CD4-positive, alpha-beta T cell (primary cell): ENCODE results near the gene PDE8A. TPM values are rescaled to one million over a fixed set of nuclear protein-coding genes. Genes with fewer than 3 reads are reported as not detected.
A peak's percentile ranks its signal among the peaks of the same experiment; 100 is the strongest.

Source experiments
- ATAC-seq: fragments of 200-7000 bp; cut with Tn5 transposase; one replicate; pipeline ENCODE4 v1.10.0; 2022; ENCODE audit warnings: mild to moderate bottlenecking; ENCODE audit not compliant: poor library complexity
- CTCF ChIA-PET: fragments of 350-600 bp; sonication (Branson Sonifier 250); formaldehyde crosslinking; loops from one replicate; lab custom pipeline; 2021; ENCODE audit warnings: antibody characterized with exemption, inconsistent platforms; lab: Charles Lee
- POLR2A ChIA-PET: fragments of 350-600 bp; sonication (Branson Sonifier 250); formaldehyde crosslinking; loops from one replicate; lab custom pipeline; 2021; ENCODE audit warnings: antibody characterized with exemption, inconsistent platforms; lab: Charles Lee
- DNase-seq, 14 experiments: peaks; one replicate each; pipeline ENCODE4 v3.0.0-alpha.2; 2013 to 2020; ENCODE audit warnings: mixed read lengths in 2 of 14
- H3K27ac ChIP-seq, 2 donors: one replicate each; pipeline versions ENCODE4 v1.5.1 to v1.7.0; 2013; ENCODE audit warnings: low read length in 2 of 2, low read depth in 1 of 2, mild to moderate bottlenecking in 1 of 2
- H3K27me3 ChIP-seq, 2 experiments: 1 replicate in 1 of 2; 2 replicates in 1 of 2; pipeline versions ENCODE4 v1.6.1 to v1.7.0; 2013; ENCODE audit warnings: low read length in 2 of 2, control low read depth in 1 of 2, mild to moderate bottlenecking in 1 of 2, moderate library complexity in 1 of 2; ENCODE audit not compliant: insufficient read depth in 2 of 2, control insufficient read depth in 1 of 2
- H3K36me3 ChIP-seq: one replicate; pipeline ENCODE4 v1.6.1; 2013; ENCODE audit warnings: low read length, control low read depth; ENCODE audit not compliant: insufficient read depth
- H3K4me1 ChIP-seq: one replicate; pipeline ENCODE4 v1.6.1; 2013; ENCODE audit warnings: low read length, control low read depth; ENCODE audit not compliant: insufficient read depth
- H3K4me3 ChIP-seq: one replicate; pipeline ENCODE4 v1.5.1; 2013; ENCODE audit warnings: mild to moderate bottlenecking, low read length, moderate library complexity
- H3K9me3 ChIP-seq, 2 experiments: 1 replicate in 1 of 2; 2 replicates in 1 of 2; pipeline versions ENCODE4 v1.6.1 to v1.7.0; 2013; ENCODE audit warnings: low read length in 2 of 2, mild to moderate bottlenecking in 2 of 2, control low read depth in 1 of 2, moderate library complexity in 1 of 2; ENCODE audit not compliant: control insufficient read depth in 1 of 2, insufficient read depth in 1 of 2
- H3K27ac Mint-ChIP-seq: one replicate; pipeline ENCODE4 v1.8.0; 2020; ENCODE audit warnings: mixed read lengths
- H3K27me3 Mint-ChIP-seq: one replicate; pipeline ENCODE4 v1.8.0; 2021; ENCODE audit warnings: mixed read lengths
- H3K36me3 Mint-ChIP-seq: one replicate; pipeline ENCODE4 v1.8.0; 2021; ENCODE audit warnings: low read depth, mixed read lengths
- H3K4me1 Mint-ChIP-seq: one replicate; pipeline ENCODE4 v1.8.0; 2021; ENCODE audit warnings: low read depth, mixed read lengths
- H3K4me3 Mint-ChIP-seq: one replicate; pipeline ENCODE4 v1.8.0; 2020; ENCODE audit warnings: mild to moderate bottlenecking, mixed read lengths
- H3K9me3 Mint-ChIP-seq: one replicate; pipeline ENCODE4 v1.8.0; 2020; ENCODE audit warnings: mixed read lengths
- intact Hi-C, 2 experiments: fragments of 100-400 bp; cut with DNase I in 1 of 2; cut with micrococcal nuclease in 1 of 2; formaldehyde crosslinking; loops; one replicate each; pipeline versions ENCODE4 v1.15.1 to v1.9.0; 2023 to 2025; cut with DNase I, micrococcal nuclease
- total RNA-seq, 174 experiments: library from RNA in 2 of 174; stranded (reverse) in 2 of 174; gene quantifications; one replicate each; pipeline ENCODE4 v1.2.3 and lab custom pipeline; 2021 to 2026
- TF ChIP-seq, protein P1 (sequence below): fragments of 200-600 bp; IDR thresholded peaks from one replicate; pipeline ENCODE4 v1.8.0; 2022; ENCODE audit warnings: antibody characterized with exemption, mild to moderate bottlenecking

PDE8A gene
- total RNA-seq, 2 experiments from 2014 or later = 29.8 to 34.3 TPM

DNA sequence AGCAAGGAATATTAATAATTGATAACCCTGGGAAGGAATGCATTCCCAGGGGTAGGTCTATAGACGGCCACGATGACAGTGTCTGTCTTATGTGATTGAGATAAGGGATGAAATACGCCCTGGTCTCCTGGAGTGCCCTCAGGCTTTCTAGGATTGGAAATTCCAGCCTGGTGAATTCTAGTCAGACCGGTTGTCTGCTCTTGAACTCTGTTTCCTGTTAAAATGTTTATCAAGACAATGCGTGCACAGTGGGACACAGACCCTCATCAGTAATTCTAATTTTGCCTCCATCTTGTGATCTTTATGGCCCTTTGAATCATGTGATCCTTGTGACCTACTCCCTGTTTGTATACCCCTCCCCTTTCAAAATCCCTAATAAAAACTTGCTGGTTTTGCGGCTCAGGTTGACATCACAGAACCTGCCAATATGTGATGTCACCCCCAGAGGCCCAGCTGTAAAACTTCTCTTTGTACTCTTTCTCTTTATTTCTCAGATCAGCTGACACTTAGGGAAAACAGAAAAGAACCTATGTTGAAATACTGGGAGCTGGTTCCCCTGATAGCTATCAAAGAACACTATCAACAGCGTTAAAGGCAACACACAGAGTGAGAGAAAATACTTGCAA is 183.3 kb downstream of the PDE8A start:
- Histone ChIP-seq H3K9me3 (peaks cover 0 to 11% of the 10 kb centered on the region in 2 experiments), H3K36me3 (no peaks in the 10 kb centered on the region), H3K4me3 (no peak overlapping the region), H3K4me1 (peaks cover 6% of the 10 kb centered on the region), H3K27ac (no peak overlapping the region), H3K27me3 (peaks cover 4 to 5% of the 10 kb centered on the region in 2 experiments)
- no peak for ATAC-seq
- Mint-ChIP-seq H3K27me3 (peaks cover 14% of the 10 kb centered on the region), H3K9me3 (peaks cover 7% of the 10 kb centered on the region), H3K4me3 (no peak overlapping the region), H3K4me1 (peaks cover 12% of the 10 kb centered on the region), H3K27ac (no peak overlapping the region), H3K36me3 (no peaks in the 10 kb centered on the region)
- no peak for DNase-seq
- CTCF ChIA-PET = no interaction called here
- POLR2A ChIA-PET = no interaction called here
- intact Hi-C loops = no loop called here
- TF ChIP-seq, protein P1, sequence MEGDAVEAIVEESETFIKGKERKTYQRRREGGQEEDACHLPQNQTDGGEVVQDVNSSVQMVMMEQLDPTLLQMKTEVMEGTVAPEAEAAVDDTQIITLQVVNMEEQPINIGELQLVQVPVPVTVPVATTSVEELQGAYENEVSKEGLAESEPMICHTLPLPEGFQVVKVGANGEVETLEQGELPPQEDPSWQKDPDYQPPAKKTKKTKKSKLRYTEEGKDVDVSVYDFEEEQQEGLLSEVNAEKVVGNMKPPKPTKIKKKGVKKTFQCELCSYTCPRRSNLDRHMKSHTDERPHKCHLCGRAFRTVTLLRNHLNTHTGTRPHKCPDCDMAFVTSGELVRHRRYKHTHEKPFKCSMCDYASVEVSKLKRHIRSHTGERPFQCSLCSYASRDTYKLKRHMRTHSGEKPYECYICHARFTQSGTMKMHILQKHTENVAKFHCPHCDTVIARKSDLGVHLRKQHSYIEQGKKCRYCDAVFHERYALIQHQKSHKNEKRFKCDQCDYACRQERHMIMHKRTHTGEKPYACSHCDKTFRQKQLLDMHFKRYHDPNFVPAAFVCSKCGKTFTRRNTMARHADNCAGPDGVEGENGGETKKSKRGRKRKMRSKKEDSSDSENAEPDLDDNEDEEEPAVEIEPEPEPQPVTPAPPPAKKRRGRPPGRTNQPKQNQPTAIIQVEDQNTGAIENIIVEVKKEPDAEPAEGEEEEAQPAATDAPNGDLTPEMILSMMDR = no peak

DNA sequence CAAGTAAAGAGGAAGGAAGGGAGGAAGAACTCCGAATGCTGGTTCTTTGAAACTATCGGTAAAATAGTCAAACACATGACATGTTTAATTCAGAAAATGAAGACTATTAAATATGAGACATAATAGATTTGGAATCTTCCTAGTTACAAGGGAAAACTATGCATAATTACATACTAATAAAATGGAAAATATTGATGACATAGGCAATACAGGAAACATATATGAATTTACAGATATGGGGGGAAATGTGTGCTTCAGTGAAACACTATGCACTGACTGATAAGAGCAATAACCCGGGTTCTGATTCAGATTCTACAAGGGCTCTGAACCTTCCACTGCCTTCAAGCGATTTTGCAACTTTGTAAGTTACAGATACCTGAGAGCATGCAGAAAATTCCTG is 185.9 kb downstream of the PDE8A start:
- intact Hi-C loops = no loop called here
- ATAC-seq (no peak), DNase-seq (no peak)
- H3K4me1 ChIP-seq = peaks cover 6% of the 10 kb centered on the region
- H3K4me3 ChIP-seq = no peak overlapping the region
- TF ChIP-seq, protein P1 = no peak
- Mint-ChIP-seq H3K36me3 (no peaks in the 10 kb centered on the region), H3K4me3 (no peak overlapping the region), H3K27ac (no peak overlapping the region), H3K27me3 (peaks cover 37% of the 10 kb centered on the region), H3K9me3 (peaks cover 2% of the 10 kb centered on the region), H3K4me1 (peaks cover 12% of the 10 kb centered on the region)
- CTCF ChIA-PET = interaction anchor here (0.7 kb wide), 1 partner anchor 1840 kb away, joined by 3 read pairs; no protein-coding TSS in a partner anchor
- peaks cover 10 to 20% of the 10 kb centered on the region in 2 experiments for H3K9me3 ChIP-seq
- H3K27ac ChIP-seq = no peak overlapping the region
- H3K27me3 ChIP-seq = peaks cover 11 to 17% of the 10 kb centered on the region in 2 experiments
- H3K36me3 ChIP-seq = no peaks in the 10 kb centered on the region
- POLR2A ChIA-PET = interaction anchor here (1.7 kb wide), 1 partner anchor 187 kb away, joined by 8 read pairs; no protein-coding TSS in a partner anchor

DNA sequence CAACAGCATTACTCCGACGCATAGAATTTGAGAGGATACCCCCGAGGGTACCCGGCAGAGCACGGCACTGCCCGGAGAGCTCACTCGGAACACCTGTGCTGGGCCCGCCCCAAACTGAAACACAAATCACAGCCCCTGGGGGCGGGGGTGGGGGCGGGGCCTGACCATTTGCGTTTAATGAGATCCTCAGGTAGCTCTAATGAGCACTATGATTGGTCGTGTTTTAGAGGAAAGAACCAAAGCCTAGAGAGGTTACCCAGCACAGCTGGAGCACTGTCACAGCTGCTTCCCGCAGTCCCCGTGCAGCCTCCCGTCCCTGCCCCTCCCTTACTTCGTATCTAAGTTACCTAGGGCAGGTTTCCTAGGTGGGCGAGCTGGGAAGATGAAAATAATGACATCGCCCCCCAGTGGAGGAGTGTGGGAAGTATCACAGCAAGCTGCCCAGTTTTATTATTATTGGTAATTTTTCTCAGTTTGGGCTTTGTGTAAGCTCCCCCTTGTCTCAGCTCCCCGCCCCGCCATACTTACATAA is 187.1 kb downstream of the PDE8A start:
- peaks cover 6% of the 10 kb centered on the region for H3K4me1 ChIP-seq
- H3K4me1 Mint-ChIP-seq = peaks cover 12% of the 10 kb centered on the region
- H3K4me3 Mint-ChIP-seq = peak overlapping the region; percentile 38
- H3K36me3 ChIP-seq = no peaks in the 10 kb centered on the region
- no peak overlapping the region for H3K27ac Mint-ChIP-seq
- H3K27ac ChIP-seq = no peak overlapping the region
- ChIA-PET POLR2A (interaction anchor here (1.7 kb wide), 1 partner anchor 188 kb away, joined by 8 read pairs; no protein-coding TSS in a partner anchor), CTCF (interaction anchor here (0.6 kb wide), 1 partner anchor 107 kb away, joined by 4 read pairs; no protein-coding TSS in a partner anchor)
- H3K36me3 Mint-ChIP-seq = no peaks in the 10 kb centered on the region
- H3K9me3 Mint-ChIP-seq = peaks cover 2% of the 10 kb centered on the region
- ATAC-seq (peak; percentile 88), DNase-seq (peak in 12 of 14 experiments; percentile 11 to 63 (median 38))
- H3K27me3 Mint-ChIP-seq = peaks cover 43% of the 10 kb centered on the region
- intact Hi-C loops = no loop called here
- peaks cover 10 to 13% of the 10 kb centered on the region in 2 experiments for H3K9me3 ChIP-seq
- TF ChIP-seq, protein P1 = peak; percentile 57
- H3K27me3 ChIP-seq = peaks cover 16 to 17% of the 10 kb centered on the region in 2 experiments
- peak overlapping the region; percentile 27 for H3K4me3 ChIP-seq
